Right cardiac atrium (tissue), 5 donors: ENCODE data around the gene CARMIL1. TPM values are rescaled to one million over a fixed set of nuclear protein-coding genes. Genes with fewer than 3 reads are reported as not detected.

Experiments
- ATAC-seq, 2 donors: fragments of 200-7000 bp; cut with Tn5 transposase; one replicate each; pipeline versions ENCODE4 v1.8.0 to v1.9.1; 2020; ENCODE audit warnings: moderate library complexity in 2 of 2, mild to moderate bottlenecking in 1 of 2
- DNase-seq, 3 donors: peaks; one replicate each; pipeline ENCODE4 v3.0.0-alpha.2; 2020
- H3K27ac ChIP-seq: one replicate; pipeline ENCODE4 v1.5.1; 2013; ENCODE audit warnings: mild to moderate bottlenecking, low read length, control low read depth, moderate library complexity
- H3K27me3 ChIP-seq: one replicate; pipeline ENCODE4 v1.6.1; 2013; ENCODE audit not compliant: control insufficient read depth, insufficient read depth
- H3K4me1 ChIP-seq: one replicate; pipeline ENCODE4 v1.6.1; 2013; ENCODE audit warnings: low read length; ENCODE audit not compliant: control insufficient read depth, insufficient read depth
- H3K4me3 ChIP-seq: one replicate; pipeline ENCODE4 v1.5.1; 2013; ENCODE audit warnings: low read length, control low read depth
- H3K9me3 ChIP-seq: one replicate; pipeline ENCODE4 v1.6.1; 2013; ENCODE audit warnings: low read length; ENCODE audit not compliant: control insufficient read depth
- WGBS: extraction: QIAGEN DNeasy Blood & Tissue Kit; methylation state at CpG from one replicate; pipeline ENCODE4 v1.1.7; 2013; 5-methylcytosine and 5-hydroxymethylcytosine counted together
- intact Hi-C, 4 donors: fragments of 100-400 bp; cut with DNase I; formaldehyde crosslinking; loops; one replicate each; pipeline versions ENCODE4 v1.11.0 to v1.14.0; 2022 to 2023
- polyA plus RNA-seq: library from polyadenylated mRNA; stranded (reverse); fragments of 200-250 nt; gene quantifications from one replicate; pipeline ENCODE4 v1.2.3, GENCODE V29; 2013
- total RNA-seq, 4 donors: library from RNA; stranded (reverse); fragmentation: NEBNext Ultra II Directional; extraction: Animal tissue kit (Norgen Biotek cat#: 25700); gene quantifications; one replicate each; pipeline ENCODE4 v1.2.1, GENCODE V29; 2021
- donor health status: healthy with polysubstance abuse.
- donor health status: DM: no; HTN: yes; CAD: no.
- donor health status: DM: no; HTN: no; CAD: no.
- donor health status: DM: no; HTN: yes; CAD: no; lungs with severe emphysema.
- donor health status: DM: yes; HTN: yes; CAD: no.

CARMIL1 gene
- total and polyA plus RNA-seq, 5 donors, result 9.5 to 19.8 (median 17.7) TPM

- ATAC-seq (no peak), DNase-seq (no peak)
- H3K4me1 ChIP-seq, result peaks cover 6% of the 10 kb centered on the region
- no peaks in the 10 kb centered on the region for H3K27me3 ChIP-seq
- intact Hi-C loops, result no loop called here
- no peaks in the 10 kb centered on the region for H3K9me3 ChIP-seq
- H3K27ac ChIP-seq, result no peak overlapping the region
- 92% methylated on average over 1 of the region's 1 CpG for WGBS
- H3K4me3 ChIP-seq, result no peak overlapping the region
These were observed 145.1 kb downstream of the CARMIL1 start for GRCh38 chr6:25424303-25424702.

GRCh38 chr6:25427549-25427948 is 148.4 kb downstream of the CARMIL1 start:
- H3K4me3 ChIP-seq, result no peak overlapping the region
- no peak for DNase-seq
- no peaks in the 10 kb centered on the region for H3K9me3 ChIP-seq
- H3K27me3 ChIP-seq, result no peaks in the 10 kb centered on the region
- WGBS, result 51% methylated on average over 2 of the region's 2 CpGs
- H3K4me1 ChIP-seq, result peaks cover 4% of the 10 kb centered on the region
- ATAC-seq, result no peak
- no peak overlapping the region for H3K27ac ChIP-seq
- intact Hi-C loops, result no loop called here

- intact Hi-C loops, result no loop called here
These were observed 149.7 kb downstream of the CARMIL1 start for GRCh38 chr6:25428758-25429317.

GRCh38 chr6:25431306-25431974 is 152.3 kb downstream of the CARMIL1 start:
- H3K4me1 ChIP-seq, result peaks cover 2% of the 10 kb centered on the region
- no peak overlapping the region for H3K27ac ChIP-seq
- no peak overlapping the region for H3K4me3 ChIP-seq
- ATAC-seq (no peak), DNase-seq (no peak)
- intact Hi-C loops, result no loop called here
- WGBS, result 83% methylated on average over 7 of the region's 7 CpGs
- H3K27me3 ChIP-seq, result no peaks in the 10 kb centered on the region
- H3K9me3 ChIP-seq, result no peaks in the 10 kb centered on the region

More at GRCh38 chr6:25428758-25429317, 149.7 kb downstream of the CARMIL1 start:
- WGBS, result 52% methylated on average over 1 of the region's 1 CpG
- no peak for ATAC-seq
- DNase-seq, result no peak
- Histone ChIP-seq H3K4me1 (peaks cover 2% of the 10 kb centered on the region), H3K27me3 (no peaks in the 10 kb centered on the region), H3K4me3 (no peak overlapping the region), H3K9me3 (no peaks in the 10 kb centered on the region), H3K27ac (no peak overlapping the region)

GRCh38 chr6:25431975-25432307 is 152.8 kb downstream of the CARMIL1 start:
- H3K27me3 ChIP-seq, result no peaks in the 10 kb centered on the region
- no peak overlapping the region for H3K27ac ChIP-seq
- intact Hi-C loops, result no loop called here
- no peaks in the 10 kb centered on the region for H3K9me3 ChIP-seq
- H3K4me3 ChIP-seq, result no peak overlapping the region
- WGBS, result 64% methylated on average over 3 of the region's 3 CpGs
- no peak for DNase-seq
- H3K4me1 ChIP-seq, result peaks cover 2% of the 10 kb centered on the region
- ATAC-seq, result no peak

GRCh38 chr6:25434921-25435320 is 155.7 kb downstream of the CARMIL1 start:
- intact Hi-C loops, result no loop called here
- H3K4me3 ChIP-seq, result no peak overlapping the region
- WGBS, result 73% methylated on average over 3 of the region's 3 CpGs
- no peak for DNase-seq
- H3K27ac ChIP-seq, result no peak overlapping the region
- ATAC-seq, result no peak
- H3K27me3 ChIP-seq, result no peaks in the 10 kb centered on the region
- H3K9me3 ChIP-seq, result no peaks in the 10 kb centered on the region
- H3K4me1 ChIP-seq, result no peaks in the 10 kb centered on the region

- H3K27me3 ChIP-seq, result no peaks in the 10 kb centered on the region
- H3K27ac ChIP-seq, result no peak overlapping the region
- no peak overlapping the region for H3K4me3 ChIP-seq
- ATAC-seq (no peak), DNase-seq (no peak)
- 82% methylated on average over 6 of the region's 6 CpGs for WGBS
- H3K9me3 ChIP-seq, result no peaks in the 10 kb centered on the region
- intact Hi-C loops, result no loop called here
- H3K4me1 ChIP-seq, result no peaks in the 10 kb centered on the region
These were observed 156.3 kb downstream of the CARMIL1 start for GRCh38 chr6:25435416-25435985.

- 93% methylated on average over 4 of the region's 4 CpGs for WGBS
- DNase-seq (no peak), ATAC-seq (no peak)
- Histone ChIP-seq H3K27ac (no peak overlapping the region), H3K4me1 (peaks cover 2% of the 10 kb centered on the region), H3K4me3 (no peak overlapping the region), H3K27me3 (no peaks in the 10 kb centered on the region), H3K9me3 (no peaks in the 10 kb centered on the region)
- intact Hi-C loops, result no loop called here
These were observed 157.6 kb downstream of the CARMIL1 start for GRCh38 chr6:25436760-25437159.

- H3K4me1 ChIP-seq, result peaks cover 2% of the 10 kb centered on the region
- no peaks in the 10 kb centered on the region for H3K9me3 ChIP-seq
- H3K27me3 ChIP-seq, result no peaks in the 10 kb centered on the region
- WGBS, result 95% methylated on average over 1 of the region's 1 CpG
- DNase-seq (no peak), ATAC-seq (no peak)
- no peak overlapping the region for H3K27ac ChIP-seq
- intact Hi-C loops, result no loop called here
- H3K4me3 ChIP-seq, result no peak overlapping the region
These were observed 160.2 kb downstream of the CARMIL1 start for GRCh38 chr6:25439368-25439767.

GRCh38 chr6:25441663-25442270 is 162.6 kb downstream of the CARMIL1 start:
- DNase-seq (no peak), ATAC-seq (no peak)
- H3K27ac ChIP-seq, result no peak overlapping the region
- peaks cover 2% of the 10 kb centered on the region for H3K4me1 ChIP-seq
- no peak overlapping the region for H3K4me3 ChIP-seq
- H3K27me3 ChIP-seq, result no peaks in the 10 kb centered on the region
- intact Hi-C loops, result no loop called here
- no peaks in the 10 kb centered on the region for H3K9me3 ChIP-seq
- WGBS, result 17% methylated on average over 1 of the region's 1 CpG

- H3K4me3 ChIP-seq, result no peak overlapping the region
- ATAC-seq (no peak), DNase-seq (no peak)
- no peak overlapping the region for H3K27ac ChIP-seq
- 56% methylated on average over 1 of the region's 1 CpG for WGBS
- no peaks in the 10 kb centered on the region for H3K9me3 ChIP-seq
- peaks cover 2% of the 10 kb centered on the region for H3K4me1 ChIP-seq
- intact Hi-C loops, result no loop called here
- no peaks in the 10 kb centered on the region for H3K27me3 ChIP-seq
These were observed 163.7 kb downstream of the CARMIL1 start for GRCh38 chr6:25442898-25443297.
